UCSD-AML1 (cell line): ENCODE results near the gene CEP63.
"Not testable (repeated sequence)": the region's sequence is repeated elsewhere in the genome, so short reads cannot be mapped to it uniquely, and the experiment has no call there.

Experiments
- DNase-seq: peaks from one replicate; lab custom pipeline; 2025; ENCODE audit not compliant: unreplicated experiment; lab: John Stamatoyannopoulos, UW

CEP63 gene

DNA sequence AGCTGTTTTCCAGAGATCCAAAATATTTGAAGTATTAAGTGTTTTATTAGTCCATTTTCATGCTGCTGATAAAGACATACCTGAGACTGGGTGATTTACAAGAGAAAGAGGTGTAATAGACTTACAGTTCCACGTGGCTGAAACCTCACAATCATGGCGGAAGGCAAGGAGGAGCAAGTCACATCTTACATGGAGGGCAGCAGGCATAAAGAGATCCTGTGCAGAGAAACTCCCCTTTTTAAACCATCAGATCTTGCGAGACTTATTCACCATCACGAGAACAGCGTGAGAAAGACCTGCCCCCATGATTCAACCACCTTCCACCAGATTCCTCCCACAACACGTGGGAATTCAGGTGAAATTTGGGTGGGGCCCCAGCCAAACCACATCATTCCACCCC is 82.9 kb downstream of the CEP63 start:
- no peak for DNase-seq

DNA sequence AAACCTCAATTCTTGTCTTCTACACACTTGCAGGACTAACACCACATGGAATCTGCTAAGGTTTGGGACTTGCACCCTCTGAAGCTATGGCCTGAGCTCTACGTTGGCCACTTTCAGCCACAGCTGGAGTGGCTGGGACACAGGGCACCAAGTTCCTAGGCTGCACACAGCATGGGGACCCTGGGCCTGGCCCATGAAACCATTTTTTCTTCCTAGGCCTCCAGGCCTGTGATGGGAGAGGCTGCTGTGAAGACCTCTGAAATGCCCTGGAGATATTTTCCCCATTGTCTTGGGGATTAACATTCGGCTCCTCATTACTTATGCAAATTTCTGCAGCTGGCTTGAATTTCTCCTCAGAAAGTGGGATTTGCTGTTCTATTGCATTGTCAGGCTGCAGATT is 84.0 kb downstream of the CEP63 start:
- not testable (repeated sequence) for DNase-seq

DNA sequence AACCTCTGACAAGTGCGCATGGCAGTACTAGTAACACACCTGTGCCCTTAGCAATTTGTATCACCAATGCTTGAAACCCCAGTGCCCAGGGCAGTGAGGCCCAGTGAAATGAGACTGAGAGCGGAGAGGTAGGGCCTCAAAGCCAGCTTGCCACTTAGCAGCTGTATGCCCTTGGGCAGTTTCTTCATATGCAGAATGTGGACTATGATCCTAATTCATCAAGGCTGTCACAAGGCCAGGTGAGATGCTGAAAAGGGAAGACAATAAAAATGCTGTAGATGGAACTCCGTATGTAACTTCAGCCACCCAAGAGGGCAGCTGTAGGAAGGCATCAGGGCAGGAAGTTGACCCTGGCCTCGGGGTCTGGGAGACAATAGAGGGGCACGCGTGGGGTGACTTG is 90.6 kb downstream of the CEP63 start:
- no peak for DNase-seq

DNA sequence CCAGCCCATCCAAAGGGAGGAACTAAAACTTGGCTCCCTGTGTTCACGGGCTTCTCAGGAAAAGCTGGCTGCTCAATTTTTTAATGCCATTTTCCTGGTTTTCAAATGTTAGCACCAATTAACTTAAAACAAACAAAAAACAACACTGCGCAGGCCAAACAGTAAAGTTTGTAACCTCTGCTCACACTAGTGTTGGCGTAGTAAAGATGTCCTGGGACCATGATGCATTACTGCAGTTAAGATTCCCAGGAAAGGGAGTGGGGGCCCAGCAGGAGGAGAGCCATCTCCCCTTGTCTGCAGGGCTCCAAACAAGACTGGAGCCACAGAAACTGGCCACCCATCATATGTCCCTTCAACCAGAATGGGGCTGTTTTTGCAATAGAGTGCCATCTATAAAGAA is 91.0 kb downstream of the CEP63 start:
- DNase-seq = no peak

DNA sequence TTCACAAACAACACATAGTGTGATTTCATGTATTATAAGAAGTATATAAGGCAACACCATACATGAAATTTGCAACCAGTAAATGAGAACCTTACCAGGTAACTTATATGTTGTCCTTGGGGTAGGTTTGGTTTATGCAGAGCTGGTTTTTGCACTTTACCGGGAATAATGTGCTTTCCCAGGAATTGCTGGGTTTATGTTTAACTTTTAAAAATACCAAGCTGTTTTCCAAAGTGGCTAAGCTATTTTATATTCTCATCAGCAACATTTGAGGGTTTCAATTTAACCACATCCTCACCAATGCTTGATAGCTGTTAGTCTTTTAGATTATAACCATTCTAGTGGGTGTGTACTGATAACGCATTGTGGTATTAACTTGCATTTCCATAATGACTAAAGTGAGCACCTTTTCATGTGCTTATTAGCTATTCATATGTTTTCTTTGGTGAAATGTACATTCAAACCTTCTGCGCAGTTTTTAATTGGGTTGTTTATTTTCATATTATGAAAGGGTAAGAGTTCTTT is 93.3 kb downstream of the CEP63 start:
- DNase-seq = no peak

DNA sequence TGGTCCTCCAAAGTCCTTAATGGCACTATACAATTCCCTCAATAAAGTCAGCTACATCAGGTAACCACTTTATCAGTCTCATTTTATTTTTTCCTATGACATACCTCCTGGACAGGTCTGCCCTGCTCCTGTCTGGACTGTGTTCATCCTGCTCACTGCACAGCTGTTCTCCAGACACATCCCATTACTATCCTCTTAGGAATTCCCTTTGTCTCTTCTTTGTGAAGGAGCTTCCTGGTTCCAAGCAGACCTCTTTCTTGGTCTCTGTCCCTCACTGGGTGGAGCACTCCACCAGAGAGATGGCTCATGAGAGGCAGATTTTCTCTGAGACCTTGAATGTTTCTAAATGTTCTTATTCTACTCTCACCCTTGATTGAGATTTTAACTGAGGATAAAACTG is 104.9 kb downstream of the CEP63 start:
- DNase-seq = no peak

DNA sequence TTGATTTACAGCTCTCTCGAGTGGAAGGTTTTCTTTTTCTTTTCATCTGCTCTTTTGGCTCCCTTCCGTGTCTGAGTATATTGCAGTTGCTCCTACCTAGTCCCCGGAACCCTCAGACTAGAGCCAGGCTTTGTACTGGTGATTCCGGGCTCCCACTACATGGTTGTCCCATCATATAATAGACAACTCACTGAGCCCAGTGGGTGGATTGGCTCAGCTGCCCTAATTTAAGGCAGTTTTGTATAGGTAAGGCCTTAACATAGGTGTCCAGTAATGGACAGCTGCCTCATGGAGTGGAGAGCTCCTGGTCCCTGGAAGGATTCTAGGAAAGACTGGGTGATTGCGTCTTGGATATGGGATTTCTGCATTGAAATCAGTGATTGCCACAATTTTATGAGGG is 106.9 kb downstream of the CEP63 start:
- no peak for DNase-seq

DNA sequence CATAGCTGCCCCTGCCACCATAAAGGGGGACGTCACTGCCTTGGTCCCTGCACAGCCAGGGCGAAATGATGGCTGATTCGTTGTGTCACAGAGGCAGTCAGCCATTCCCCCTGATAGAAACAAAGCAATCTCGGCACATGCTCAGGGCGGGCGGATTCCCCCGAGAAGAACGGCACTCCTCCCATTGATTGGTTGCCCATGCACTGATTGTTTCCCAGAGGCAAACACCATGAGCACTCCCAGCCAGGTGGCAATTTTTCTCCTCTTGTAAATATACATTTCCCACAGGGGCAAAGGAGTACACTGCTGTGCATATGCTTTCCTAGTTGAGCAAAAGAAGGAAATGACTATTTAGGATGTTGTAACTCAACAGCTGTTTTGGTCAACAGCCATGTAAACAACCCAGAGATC is 108.5 kb downstream of the CEP63 start:
- DNase-seq = no peak

DNA sequence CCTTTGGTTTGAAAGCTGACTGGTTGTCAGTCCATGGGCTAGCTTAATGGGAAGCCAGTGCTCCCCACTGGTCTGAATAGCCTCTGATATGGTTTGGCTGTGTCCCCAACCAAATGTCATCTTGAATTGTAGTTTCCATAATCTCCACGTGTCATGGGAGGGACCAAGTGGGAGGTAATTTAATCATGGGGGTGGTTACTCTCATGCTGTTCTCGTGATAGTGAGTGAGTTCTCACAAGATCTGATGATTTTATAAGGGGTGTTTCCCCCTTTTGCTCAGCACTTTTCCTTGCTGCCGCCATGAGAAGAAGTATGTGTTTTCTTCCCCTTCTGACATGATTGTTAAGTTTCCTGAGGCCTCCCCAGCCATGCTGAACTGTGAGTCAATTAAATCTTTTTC is 109.1 kb downstream of the CEP63 start:
- DNase-seq = not testable (repeated sequence)

DNA sequence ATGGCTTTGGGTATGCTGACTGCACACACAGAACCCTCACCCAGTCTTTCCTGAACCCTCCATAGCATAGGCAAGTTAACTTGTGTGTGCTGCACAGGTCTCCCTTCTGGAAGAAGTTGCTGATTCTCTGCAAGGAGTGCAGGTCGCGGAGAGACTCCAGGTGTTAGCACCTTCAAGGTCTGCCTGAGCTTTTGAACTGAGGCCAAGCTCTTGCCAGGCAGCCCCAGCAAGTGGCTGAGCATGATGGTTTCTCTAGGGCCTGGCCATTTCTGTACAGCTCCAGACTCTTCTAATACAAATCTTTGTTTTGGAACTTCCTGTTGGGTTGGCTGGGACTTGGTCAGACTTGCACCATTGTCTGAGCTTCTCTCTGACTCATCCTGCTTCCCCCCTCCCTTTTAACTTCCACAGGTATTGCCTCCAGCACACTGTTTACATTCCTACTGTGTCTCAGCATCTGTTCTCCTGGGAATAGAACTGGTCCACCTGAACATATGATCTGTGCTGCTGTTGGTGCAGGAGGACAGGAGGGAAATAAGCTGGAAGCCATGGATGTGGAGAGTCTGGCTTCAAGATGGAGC is 111.6 kb downstream of the CEP63 start:
- DNase-seq = no peak

DNA sequence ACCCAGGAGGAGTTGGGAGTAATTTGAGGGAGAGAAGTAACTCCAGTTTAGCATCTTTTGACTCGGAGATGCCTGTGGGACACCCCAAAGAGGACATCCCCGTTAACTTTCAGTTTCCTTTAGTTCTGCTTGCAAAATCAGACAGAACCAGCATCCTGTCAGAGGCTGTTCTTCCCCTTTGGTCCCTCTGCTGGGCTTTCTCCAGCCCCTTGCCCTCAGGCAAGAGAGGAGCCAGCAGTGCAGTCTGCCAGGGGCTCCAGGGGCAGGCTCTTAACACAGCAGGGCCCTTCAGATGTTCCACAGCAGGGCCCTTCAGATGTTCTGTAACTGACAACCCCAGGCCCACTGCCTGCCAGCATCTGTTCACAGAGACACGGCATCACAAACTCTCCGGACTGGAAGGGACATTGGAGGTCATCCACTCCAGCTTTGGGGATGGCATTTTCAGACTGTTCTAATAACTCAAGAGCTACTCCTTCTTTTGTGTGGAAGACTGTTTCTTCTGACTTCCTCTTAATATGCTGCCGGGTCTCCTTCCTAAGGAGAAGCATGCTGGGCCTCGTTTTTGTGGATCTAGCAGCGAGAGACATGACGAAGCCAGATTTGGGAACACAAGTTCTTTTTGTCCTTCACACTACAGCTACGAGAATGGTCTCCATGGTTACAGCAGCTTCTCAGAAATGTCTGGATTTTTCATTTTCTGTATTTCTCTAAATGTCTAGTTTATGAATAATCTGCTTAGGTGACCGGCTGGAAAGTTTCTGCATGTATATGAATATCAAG is 113.1 kb downstream of the CEP63 start:
- no peak for DNase-seq

DNA sequence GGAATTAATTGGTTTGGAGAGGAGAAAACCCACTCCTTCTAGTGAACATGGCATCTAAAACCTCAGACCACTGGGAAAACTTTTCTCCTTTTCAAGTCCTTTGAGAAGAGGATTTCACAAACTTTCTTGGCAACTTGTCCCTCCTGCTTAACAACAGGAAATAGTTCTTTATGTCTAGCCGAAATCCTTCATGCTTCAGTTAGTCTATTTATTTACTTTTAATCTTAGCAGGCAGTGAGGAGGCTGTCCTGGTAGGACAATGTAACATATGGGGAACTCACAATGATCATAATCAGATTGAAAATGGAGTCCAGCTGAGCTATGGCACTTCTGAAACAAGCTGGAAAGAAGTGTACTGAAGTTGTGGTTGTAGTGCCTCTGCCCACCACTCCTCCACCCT is 114.3 kb downstream of the CEP63 start:
- no peak for DNase-seq

DNA sequence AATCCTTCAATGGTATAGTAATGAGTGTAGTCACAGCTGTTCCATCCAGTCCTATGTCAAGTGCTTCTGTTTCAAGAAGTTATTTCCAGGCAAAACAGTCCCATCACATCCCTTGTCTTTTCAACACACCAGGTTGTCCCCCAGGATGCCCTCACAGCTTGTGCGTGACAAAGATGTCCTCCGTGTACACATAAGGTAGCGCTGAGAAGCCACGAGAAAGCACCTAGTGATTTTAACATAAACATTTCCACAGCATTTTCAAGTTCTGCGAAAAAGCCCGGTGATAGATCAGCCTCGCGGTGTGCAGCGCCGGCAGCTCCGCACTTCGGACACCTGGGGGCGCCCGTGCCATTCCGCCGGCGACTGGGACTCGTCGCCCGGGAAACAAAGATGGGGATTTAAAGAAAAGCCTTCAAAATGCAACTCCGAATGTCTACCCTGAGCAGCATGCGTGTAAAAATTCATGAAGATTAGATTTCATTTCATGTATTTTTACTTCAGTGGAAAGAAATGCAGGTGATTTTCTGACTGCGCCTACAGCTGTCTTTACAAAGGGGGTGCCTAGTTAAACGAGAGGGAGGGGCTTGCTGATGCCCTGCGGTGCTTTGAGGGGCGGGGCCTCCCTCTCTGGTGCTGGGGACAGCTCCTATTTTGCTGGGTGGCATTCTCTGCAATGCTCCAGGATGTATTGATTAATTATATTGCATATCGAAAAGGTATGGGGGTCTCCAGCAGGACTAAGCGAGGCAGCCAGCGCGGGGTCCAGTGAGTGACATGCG is 115.0 kb downstream of the CEP63 start:
- DNase-seq = peak; percentile 78

DNA sequence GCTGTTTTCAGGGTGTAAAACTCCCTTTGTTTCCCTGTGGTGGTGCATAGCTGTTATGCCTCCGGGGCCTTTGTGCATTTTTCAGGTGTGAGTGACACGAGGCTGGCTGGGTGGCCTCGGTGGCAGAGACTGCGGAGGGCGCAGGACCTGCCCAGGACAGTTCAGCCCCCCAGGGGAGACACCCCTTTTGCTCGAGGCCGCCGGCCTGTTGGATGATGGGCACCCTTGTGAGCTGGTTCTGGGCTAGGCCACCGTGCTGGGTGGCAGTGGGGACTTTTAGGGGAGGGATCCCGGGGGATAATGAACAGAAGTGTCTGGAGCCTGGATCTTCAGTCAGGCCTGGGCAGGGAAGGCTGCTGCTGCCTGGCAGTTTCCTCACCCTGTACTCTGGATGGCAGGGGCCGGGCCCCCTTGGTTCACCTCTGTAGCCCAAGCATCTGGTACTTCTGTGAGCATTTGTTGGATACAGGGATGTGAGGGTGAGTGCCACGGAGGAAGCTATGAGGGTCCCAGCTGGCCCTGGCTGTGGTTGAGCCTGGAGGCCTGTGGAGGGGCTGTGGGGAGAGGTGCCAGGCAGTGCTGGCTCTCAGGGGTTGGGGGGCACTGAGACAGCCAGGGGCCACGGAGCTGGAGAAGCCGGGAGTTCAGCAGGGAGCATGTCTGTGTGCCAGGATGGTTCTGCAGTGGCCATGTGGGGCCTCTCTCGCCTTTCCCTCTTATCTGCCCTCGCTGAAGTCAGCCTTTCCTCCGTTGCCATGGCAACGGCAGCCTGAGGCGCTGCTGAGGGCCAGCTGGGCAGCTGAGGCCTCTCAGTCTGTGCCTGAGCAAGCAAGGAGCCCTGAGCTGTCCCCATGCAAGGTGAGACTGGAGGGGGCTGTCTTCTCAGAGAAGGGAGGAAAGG is 115.9 kb downstream of the CEP63 start:
- DNase-seq = peak; percentile 56

DNA sequence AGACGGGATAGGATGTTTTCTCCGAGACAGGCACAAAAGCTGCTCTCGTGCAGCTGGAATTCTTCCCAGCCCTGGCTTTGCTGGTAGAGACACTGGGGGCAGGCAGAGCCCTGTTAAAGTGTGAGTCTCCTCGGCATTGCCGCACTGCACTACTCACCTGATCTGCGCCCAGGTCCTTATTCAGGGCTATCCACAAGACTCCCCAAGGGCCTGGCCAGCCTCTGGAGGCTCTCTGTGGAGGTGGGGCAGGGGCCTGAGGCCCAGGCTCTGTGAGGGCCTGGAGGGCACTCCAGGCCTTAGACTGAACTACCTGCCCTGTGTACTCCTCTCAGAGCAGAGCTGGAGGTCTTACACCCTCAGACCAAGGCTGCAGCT is 116.6 kb downstream of the CEP63 start:
- no peak for DNase-seq

DNA sequence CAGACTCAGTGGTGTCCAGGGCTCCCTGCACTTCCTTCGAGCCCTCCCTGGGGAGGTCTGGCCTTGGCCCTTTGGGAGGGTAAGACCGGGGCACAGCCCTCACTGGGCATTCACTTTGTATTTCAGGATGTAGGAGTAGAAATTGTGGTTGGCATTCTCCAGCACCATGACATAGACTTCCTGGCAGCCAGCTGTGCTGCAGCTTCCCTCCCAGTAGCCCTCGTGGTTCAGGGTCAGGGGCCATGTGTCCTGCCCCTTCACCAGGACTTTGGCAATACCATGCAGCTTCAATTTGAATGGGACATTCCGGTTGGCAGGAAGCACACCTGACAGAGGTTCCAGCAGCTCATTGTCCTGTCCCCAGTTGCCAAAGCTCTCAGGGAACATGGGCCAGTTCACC is 117.6 kb downstream of the CEP63 start:
- peak; percentile 64 for DNase-seq

DNA sequence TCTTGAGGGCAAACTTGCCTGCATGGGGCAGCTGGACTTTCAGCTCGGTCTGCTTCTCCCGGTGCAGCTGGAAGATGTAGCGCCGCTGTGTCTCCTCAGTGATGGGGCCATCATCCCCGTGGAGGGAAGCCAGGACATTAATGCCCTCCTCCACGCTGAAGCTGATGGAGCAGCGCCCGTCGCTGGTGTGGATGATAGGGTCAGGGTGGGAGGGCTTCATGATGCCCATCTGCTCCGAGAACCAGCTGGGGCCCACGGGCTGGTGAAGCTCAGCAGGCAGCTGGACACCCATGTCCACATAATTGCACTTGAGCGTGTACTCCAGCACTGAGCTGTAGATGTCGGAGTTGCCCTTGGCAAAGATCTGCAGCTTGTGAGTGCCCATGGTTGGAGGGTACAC is 118.1 kb downstream of the CEP63 start:
- no peak for DNase-seq

DNA sequence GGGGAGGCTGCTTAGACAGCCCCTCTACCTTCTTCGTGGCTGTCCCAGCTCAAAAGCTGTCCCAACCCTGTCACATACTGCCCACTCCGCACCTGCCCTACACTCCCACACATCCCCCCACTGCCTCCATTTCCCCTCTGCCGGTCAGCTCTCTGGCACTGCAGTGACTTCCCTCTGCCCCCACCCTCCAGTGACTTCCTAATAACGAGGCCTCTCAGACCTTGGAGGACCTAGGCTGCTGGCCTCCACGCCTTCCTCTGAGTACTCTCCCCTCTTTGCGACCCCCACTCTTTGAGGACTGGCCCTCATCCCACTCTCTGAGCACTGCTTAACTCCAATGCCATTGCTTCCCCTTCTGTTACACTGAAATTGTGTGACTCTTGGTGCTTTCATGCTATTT is 119.7 kb downstream of the CEP63 start:
- peak; percentile 36 for DNase-seq

DNA sequence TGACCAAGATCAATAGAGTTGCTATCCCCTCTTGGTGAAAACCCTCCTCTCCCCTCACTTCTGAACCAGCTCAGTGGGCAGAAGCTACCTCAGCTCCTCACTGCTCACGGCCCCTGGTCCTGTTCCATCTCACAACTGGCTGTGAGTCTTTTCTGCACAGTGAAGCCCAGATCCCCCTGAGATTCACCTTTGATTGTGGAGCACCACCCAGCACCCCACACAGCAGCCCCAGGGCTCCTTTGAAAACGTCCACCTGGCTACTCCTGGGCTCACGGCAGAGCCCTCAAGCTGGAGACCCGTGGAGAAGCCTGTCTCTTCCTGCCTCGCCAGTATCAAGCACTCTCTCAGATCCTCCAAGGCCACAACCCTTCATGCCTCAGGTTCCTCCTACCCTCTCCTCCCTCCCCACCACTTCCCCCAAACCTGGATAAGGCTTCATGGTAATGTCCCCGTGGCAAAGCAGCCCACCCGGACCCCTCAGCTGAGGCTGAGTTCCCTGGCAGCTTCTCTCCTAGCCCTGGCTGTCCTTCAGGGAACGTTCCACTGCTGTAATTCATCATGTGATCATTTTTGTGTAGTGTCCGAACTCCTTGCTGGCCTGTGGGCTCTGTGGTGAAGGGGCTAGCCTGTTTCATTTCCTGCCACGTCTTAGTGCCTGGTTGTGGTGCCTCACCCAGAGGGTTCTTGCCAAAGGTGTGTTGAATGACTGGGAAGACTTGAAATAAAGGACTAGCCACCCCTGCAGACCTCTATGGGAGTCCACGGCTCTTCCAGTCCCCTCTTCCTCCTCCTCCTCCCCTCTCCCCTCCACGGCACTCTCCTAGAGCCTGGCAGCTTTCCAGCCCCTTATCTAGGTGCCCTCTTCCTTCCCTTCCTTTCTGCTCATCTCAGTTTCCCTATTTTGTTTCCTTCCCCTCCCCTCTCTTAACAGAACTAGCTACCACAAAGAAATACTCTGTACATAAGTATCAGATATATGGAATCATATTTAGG is 120.5 kb downstream of the CEP63 start:
- peak; percentile 83 for DNase-seq
